Stromal cell of bone marrow (primary cell): Measurements from ENCODE around the gene SLC9A8.

ENCODE experiments used
- DNase-seq: peaks from one replicate; pipeline ENCODE4 v3.0.0-alpha.2; 2012; ENCODE audit warnings: low read depth

Gene SLC9A8

GRCh38 chr20:49878977-49879376 lies 66.3 kb downstream of the SLC9A8 start:
- no peak for DNase-seq

GRCh38 chr20:49880177-49880576 lies 67.5 kb downstream of the SLC9A8 start:
- DNase-seq = no peak

GRCh38 chr20:49880724-49881445 lies 68.3 kb downstream of the SLC9A8 start:
- DNase-seq = no peak

GRCh38 chr20:49882171-49882970 lies 69.7 kb downstream of the SLC9A8 start:
- no peak for DNase-seq

DNA sequence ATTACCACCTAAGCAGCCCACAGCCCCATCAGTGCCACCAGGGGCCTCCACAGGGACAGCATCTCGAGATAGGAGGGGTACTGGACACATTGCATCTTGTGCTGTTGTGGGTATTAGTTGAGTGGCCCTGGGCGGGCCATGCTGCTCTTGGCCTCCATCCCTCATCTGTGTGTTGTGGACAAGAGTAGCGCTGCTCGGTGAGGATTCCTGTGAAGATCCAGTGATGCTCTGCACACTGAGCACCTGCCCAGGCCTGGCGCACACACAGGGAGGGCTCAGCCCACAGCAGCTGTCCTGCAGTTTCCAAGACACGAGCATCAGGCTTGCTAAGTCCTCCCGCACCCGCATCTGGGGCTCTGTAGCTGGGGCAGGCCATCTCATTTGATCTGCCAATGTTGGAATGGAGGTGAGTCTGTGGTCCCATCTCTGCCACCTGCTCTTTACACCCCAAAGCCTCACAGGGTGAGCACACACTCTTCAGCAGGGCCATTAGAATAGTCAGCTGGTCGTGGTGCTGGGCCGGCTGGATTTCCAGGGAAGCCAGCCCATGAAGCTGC lies 70.7 kb downstream of the SLC9A8 start:
- DNase-seq = no peak

- no peak for DNase-seq
Measured at GRCh38 chr20:49885558-49886332, 73.1 kb downstream of the SLC9A8 start.

DNA sequence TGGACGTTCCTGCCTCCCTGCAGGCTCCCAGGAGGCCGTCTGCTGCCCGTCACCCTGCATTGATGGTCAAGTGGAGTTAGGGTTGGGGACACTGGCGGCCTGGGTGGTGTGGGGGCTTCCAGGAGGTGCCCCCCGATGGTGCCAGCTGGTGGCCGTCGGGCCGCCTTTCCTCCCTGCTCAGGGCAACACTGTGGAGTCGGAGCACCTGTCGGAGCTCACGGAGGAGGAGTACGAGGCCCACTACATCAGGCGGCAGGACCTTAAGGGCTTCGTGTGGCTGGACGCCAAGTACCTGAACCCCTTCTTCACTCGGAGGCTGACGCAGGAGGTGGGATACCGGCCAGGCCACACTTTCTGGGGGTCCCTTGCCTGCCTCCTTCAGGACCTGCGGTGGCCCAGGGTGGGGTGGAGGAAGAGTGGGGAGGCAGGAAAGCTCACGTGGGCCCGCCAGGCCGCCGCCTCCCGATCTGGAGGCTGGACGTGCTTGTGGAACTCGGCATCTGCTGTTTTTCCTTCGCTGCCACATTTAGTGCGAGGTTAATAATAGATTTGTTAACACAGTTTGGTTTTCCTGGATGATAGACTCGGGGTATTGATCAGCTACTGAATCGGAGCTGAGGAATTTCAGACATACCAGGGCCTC lies 74.1 kb downstream of the SLC9A8 start:
- DNase-seq = no peak

GRCh38 chr20:49887251-49888211 lies 74.9 kb downstream of the SLC9A8 start:
- no peak for DNase-seq

- DNase-seq = no peak
Measured at GRCh38 chr20:49888212-49889000, 75.8 kb downstream of the SLC9A8 start.

DNA sequence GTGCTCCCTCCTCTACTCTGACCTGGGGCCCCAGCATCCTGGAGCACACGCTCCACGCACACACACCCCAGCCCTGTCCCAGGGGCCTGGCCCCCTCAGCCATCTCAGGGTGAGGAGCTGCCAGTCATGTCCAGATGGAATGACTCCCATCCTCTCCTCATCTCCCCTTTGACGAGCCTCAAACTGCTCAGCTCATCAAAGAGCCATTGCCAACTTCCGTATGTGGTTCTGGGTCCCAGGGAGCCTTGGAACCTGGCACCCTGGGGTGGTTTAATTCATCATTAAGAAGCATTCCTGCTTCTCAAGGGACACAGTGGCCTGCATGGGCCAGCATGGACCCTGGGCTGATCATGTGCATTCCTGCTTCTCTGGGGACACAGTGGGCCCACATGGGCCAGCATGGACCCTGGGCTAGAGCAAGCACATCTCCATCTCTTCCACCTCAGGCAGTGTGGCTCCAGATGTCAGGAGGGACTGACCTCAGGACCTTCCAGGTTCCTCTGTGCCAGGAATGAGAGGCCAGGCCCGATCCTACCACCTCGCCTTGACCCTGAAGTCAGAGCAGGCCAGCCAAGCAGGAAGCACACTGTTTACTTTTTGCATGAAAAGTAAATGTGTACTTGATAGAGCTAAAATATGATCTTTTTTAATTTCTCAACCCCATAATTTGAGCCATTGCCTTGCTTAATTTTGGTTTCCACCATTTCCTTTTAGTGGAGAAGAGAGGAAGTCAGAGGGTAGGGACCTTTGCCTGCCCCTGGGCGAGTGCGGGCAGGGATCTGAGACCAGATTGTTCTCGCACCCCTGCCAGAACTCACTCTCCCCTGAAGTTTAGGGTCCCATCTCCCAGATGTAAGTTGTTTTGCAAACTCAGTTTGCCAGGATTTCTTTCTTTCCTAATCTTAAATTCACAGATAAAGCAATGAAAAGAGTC lies 76.6 kb downstream of the SLC9A8 start:
- no peak for DNase-seq

DNA sequence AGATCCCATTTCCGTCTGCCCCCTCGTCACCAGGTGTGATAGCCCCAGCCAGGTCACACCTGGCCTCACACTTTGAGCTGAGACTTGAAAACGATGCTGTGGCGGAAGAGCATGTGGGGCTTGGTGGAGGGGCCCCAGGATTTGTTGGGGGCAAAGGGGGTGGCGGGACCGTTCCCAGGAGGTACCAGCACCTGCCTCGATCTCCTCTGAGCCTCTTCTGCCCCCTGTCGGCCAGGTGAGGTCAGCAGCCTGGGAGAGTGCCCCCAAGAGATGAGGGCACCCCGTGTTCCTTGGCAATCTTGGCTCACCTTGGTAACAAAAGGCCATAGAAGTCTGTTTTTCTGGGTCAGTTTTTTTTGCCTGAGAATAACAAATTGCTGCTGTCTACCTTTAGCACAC lies 77.3 kb downstream of the SLC9A8 start:
- DNase-seq = no peak

GRCh38 chr20:49890471-49891361 lies 78.1 kb downstream of the SLC9A8 start:
- DNase-seq = no peak

- no peak for DNase-seq
Measured at GRCh38 chr20:49891476-49892110, 79.0 kb downstream of the SLC9A8 start.

GRCh38 chr20:49892260-49892659 lies 79.6 kb downstream of the SLC9A8 start:
- DNase-seq = no peak

- no peak for DNase-seq
Measured at GRCh38 chr20:49892817-49893216, 80.2 kb downstream of the SLC9A8 start.

- no peak for DNase-seq
Measured at GRCh38 chr20:49893242-49894072, 80.8 kb downstream of the SLC9A8 start.
